GM18502 (cell line): ENCODE results near the gene HGFAC.
"Not testable (repeated sequence)": the region's sequence is repeated elsewhere in the genome, so short reads cannot be mapped to it uniquely, and the experiment has no call there.

Source experiments
- ATAC-seq: cut with Tn5 transposase; IDR thresholded peaks from one replicate; pipeline ENCODE4 v1.9.1; 2021; ENCODE audit warnings: mild to moderate bottlenecking; ENCODE audit not compliant: unreplicated experiment, poor library complexity

HGFAC gene

DNA sequence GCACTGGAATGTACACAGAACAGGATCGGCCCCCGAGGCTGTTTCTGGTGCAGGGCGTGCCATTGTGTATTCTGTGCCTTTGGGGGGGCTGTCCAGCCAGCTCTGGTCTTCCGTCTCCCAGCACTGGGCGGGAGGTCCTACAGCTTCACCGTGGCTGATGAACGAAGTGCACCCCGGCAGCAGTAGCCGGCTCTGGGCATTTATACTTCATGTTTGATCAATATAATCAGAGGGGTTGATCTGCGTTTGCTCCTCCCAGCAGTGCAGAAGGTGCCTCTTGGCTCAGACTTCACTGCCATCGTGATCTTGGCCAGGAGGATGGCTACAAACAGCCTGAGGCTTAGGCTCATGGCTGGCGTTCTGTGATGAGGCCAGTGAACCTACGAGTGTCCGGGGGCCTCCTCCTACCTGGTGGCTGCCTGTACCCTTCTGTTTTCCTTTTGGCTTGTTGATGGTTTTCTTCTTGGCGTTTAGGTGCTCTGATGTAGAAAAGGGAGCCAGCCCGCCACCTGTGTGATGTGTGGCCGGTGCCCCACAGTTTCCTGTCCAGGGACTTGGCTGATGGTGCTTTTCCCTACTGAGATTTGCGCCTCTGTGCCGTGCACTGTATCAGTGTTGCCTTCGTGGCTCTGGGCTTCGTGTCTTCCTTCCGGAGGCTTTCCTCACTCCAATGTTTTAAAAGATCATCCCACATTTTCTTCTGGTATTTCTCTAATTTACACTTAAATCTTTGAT is 31.2 kb upstream of the HGFAC start:
- no peak for ATAC-seq

DNA sequence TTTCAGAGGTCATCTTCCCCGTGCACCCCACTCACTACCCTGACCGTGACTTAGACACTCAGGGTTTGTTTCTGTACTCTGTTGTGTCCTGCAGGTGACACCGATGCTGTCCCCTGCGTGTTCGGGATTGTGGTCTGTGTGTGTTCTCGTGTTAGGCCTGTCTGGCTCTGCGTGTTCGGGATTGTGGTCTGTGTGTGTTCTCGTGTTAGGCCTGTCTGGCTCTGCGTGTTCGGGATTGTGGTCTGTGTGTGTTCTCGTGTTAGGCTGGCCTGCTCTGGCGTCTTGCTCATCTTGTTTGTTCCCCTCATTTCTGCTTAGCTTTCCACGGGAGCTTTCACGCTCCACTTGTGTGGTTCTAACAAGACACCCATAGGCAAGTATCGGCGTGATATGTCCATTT is 30.6 kb upstream of the HGFAC start:
- not testable (repeated sequence) for ATAC-seq

DNA sequence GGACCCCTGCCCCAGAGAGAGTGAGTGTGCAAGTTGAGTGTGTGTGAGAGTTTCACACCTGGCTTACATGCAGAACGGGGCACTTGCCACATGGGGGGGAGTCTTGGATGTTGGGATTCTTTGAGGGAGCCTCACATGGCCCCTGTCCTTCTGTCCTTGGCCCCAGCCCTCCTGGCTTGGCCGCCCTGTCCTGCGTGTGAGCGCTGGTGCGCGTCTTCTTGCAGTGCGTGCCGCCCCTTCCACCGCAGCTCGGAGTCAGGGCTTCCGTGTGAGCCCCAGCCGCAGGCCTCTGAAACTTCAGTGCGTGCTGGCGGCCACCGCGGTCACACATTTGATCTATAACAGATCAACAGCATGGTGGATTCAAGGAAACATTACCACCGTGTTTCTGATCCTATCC is 30.1 kb upstream of the HGFAC start:
- ATAC-seq: no peak

DNA sequence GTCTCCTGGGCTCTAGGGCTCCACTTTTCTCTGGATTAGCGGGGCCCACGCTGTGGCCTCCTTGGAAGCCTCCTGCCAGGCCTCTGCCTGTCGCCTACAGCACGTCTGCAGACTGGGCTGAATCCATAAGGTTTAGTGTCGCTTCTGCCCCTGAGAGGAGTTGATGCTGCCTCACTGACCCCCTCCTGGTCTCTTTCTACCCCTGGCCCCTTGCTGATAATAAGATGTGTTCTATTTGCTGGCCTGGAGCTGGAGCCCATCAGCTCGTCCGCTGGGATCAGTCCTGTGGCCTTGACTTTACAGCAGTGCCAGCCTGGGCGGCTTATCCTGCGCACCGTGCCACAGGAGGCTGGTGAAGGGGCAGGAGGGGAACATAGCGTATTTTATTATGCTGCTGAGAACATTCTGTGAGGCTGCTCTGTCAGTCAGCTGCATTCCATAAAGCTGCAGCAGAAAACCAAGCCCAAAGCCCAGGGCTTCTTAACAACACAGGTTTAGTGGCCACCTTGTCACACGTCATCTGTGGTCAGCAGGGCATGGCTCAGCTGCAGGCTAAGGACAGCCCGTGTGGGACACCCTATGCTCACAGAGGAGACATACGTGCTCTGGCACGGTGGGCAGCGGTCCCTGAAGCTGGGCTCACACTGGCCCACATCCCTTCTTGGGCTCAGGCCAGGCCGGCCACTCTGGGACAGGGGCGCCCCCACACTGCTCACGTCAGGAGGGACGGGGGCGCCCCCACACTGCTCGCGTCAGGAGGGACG is 29.3 kb upstream of the HGFAC start:
- no peak for ATAC-seq

DNA sequence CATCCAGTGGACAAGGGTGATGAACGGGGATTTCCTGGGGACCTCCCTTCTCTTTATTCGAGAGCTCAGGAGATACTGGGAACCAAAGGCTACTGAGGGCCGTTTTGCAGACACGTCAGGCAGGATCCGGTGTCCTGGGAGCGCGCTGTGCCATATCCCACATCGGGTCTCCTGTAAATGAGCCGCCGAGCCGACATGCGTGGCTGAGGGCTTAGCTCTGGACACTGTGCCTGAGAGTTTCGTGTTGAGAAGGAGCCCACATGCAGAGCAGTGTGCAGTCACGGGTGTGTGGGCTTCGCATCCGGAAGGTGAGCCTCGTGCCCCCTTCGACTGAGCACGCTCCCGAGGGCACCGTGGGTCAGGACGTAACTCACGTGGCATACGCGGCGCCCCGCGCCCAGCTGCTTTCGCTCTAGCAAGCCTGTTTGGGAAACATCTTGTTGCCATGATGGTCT is 28.5 kb upstream of the HGFAC start:
- ATAC-seq: no peak

DNA sequence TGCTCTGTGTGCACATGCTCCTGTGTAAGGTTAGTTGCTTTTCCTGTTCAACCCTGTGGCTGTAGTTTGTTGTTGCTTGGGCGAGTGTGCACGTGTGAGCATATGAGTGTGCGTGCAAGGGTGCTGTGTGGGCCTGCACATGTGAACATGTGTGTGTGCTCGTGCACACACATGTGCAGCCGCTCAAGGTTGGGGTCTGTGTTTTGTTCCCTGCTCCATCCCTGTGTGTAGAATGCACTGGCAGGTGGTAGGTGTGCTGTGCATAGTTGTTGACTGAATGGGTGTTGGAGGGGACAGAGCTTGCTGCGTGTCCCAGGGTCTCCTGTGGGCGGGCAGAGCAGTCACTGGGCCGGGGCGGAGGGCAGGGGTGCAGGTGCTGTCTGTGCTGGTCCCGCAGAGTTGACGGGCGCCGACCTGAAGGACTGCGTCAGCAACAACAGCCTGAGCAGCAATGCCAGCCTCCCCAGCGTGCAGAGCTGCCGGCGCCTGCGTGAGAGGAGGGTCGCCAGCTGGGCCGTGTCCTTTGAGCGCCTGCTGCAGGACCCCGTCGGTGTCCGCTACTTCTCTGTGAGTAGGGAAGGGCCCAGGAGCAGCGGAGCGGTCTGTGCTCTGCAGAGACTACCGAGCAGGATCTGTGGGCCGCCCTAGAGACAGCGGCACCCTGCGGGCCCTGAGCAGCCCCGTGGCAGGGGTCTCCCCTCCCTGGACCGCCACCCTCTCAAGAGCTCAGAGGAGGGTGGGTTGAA is 27.9 kb upstream of the HGFAC start:
- ATAC-seq: no peak

DNA sequence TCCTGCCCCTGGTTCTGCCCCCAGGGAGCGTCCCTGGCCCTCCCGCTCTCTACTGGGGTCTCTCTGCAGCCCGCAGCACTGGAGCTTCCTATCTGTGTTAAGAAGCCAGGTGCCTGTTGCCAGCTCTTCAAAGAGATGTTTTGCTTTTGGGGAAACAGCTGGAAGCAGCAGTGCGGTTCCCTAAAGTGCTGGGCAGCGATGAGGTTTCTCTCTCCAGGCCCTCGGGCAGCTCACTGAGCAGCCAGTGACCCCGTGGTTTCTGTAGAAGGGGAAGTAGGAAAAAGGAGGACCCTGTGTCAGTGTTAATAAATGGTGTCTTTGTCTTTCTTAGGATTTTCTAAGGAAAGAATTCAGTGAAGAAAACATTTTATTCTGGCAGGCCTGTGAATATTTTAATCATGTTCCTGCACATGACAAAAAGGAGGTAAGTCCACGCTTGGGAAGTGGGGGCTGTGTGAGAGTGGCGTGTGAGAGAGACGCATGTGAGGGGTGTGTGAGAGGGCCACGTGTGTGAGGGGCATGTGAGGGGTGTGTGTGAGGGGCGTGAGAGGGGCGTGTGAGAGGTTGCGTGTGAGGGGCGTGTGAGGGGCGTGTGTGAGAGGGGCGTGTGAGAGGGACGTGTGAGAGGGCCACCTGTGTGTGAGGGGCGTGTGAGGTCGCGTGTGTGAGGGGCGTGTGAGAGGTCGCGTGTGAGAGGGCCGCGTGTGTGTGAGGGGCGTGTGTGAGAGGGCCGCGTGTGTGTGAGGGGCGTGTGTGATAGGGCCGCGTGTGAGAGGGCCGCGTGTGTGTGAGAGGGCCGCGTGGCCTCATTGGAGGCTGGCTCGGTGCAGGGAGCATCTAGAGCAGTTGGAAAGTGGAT is 27.1 kb upstream of the HGFAC start:
- ATAC-seq: no peak

DNA sequence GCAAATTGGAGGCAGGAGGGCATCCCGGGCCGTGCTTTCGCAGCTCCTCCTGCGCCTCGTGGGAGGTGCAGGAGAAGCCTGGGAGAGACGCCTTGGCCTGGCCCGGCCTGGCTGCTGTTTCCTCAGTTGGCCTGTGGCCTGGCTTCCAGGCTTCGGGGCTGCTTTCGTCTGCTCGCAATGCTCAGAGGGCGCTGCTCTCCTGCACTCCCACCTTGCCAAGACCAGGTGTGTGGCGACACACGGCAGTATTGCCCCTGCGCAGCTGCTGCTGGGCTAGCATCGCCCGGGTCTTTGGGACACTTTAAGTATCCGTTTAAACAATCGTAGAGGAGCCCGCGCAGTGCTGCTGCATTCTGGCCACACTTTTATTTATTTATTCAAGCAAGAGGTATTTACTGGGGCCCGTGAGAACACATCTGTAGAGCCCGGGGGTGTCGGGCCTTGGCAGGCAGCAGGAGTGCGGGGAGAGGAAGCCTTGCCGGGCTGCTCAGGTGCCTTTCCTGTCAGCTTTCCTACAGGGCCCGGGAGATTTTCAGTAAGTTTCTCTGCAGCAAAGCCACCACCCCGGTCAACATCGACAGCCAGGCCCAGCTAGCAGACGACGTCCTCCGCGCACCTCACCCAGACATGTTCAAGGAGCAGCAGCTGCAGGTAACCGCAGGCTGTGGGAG is 26.2 kb upstream of the HGFAC start:
- no peak for ATAC-seq

DNA sequence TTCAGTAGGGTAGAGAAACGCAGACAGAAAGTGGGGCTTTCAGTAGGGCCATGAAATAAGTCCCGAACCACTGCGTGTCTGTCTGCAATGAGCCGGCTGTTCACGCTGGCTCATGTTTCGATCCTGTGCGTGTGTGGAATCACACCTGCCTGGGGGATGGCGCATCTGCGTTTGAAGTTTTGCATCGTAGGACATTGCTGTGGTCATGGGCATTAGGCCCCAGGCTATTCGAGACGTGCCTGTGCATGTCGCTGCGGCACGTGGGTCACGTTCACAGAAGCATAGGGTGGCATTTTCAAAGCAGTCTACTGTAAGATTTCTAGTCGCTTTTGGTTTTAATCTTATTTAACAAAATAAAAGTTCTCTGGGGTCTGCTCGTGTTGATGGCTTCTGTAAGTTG is 25.5 kb upstream of the HGFAC start:
- no peak for ATAC-seq

DNA sequence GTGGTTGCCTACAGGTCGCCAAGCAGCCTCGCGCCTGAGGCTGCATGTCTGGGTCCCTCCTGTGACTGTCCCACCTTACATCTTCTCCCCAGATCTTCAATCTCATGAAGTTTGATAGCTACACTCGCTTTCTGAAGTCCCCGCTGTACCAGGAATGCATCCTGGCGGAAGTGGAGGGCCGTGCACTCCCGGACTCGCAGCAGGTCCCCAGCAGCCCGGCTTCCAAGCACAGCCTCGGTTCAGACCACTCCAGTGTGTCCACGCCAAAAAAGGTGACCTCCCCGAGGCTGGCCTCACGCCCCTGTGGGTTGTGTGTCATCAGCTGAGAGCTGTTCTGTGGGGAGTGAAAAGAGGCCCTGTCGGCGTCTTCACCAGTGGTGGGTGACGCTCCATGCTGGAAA is 24.9 kb upstream of the HGFAC start:
- ATAC-seq: no peak

DNA sequence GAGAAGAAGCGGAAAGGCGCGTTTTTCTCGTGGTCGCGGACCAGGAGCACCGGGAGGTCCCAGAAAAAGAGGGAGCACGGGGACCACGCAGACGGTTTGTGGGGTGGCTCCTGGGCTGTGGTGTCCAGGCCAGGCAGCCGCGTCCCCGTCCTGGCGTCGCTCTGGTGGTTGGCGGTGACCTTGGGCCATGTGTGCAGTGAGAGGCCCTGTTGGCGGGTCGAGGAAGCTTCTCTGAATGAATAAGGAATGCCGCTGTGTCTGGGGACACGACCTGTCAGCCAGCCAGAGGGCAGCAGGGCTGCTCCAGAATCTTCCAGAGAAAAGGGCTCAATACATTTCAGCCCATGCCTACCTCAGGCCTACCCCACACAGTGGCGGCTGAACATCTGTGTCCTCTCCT is 24.3 kb upstream of the HGFAC start:
- ATAC-seq: no peak

DNA sequence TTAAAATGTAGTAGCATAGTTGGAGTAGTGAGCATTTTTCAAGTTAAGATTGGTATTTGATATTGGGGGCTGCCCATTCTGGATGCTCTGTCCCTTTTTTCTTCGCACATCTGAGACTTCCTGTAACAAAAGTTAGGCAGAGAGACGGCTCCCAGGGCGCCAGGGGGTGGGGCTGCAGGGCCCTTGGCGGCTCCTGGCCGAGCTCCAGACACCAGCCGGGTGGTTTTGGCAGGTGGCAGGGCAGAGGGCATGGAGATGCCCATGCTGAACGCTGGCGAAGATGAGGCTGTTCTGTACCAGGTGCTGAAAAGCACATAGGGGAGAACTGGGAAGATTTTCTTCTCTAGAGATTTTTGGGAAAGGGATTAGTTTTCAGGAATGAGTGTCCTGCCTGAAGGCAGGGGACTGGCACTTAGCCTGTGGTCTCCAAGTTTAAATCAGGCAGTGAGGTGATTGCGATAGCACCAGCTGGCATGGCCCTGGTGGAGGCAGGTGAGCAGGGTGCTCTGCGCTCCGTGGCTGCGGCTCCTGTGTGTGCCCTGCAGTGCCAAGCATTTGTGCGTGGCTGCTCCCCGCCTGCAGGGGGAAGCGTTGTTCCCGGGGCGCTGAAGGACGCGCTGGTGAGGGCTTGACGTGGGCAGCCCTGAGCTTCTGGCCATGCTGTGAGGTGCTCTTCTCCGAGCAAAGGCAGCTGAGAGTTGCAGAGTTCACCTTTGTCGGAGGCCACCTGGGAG is 23.6 kb upstream of the HGFAC start:
- no peak for ATAC-seq

DNA sequence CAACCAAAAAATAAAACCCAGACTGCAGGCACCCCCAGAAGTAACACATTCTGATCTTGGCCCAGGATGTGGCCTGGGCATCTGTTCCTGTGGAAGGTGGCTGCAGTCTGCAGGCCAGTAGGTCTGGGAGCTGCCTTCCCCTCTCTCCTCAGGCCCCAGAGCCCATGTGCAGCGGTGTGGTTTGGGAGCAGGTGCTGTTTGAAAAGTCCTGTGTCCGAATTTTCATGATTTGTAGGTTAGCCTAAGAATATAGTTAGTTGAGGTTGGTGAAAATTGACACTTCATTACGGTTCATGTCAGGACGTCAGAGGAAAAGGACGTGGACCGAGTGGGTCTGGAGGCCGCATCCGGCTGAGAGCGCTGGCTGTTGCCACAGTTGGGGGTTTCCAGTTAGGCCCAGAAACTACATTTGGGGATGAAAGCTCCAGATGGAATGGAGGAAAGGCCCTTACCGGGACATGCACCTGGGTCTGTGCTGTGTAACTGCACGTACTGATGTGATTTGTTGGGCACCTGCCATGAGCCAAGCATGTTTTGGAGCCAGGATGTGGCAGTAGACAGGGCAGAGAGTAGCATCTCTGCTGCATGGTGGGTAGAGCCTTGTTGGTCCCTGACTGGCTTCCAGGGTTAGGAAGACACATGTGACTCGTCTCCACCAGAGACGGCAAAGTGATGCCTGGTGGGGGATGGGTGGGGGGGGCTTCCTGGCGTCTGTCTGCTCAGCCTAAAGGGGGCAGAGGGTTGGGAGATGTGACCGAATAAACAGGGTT is 21.7 kb upstream of the HGFAC start:
- ATAC-seq: no peak

DNA sequence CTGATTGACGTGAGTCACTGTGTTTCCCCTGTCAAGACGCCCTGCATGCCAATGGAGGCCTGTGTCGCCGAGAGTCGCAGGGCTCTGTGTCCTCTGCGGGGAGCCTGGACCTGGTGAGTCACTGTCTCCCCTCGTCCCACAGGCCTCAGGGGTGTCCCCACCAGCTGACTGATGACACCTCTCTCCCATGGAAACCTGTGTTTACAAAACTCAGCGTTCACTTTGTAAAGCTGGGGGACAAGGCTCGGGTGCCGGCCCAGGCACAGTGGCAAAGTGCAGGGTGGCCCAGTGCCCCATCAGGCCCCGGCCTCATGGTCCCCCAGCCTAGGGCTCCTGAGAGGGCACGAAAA is 21.2 kb upstream of the HGFAC start:
- no peak for ATAC-seq

DNA sequence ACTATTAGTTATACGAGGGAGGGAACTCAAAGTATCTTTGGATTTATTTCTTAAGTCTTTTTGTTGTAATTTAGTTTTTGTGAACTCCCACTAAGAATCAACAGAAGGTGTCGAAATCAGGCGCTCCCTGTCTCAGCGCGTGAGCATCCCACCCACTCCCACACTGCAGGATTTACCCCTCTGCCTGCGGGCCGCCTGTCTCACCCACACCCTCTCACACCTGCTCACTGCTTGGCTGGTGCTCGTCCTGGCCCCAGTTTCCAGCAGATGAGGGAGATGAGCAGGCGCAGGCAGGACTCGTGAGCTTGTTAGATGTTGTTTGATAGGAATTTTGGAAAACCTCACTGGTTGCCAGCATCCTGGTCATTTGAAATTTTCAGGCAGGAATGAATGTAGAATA is 20.8 kb upstream of the HGFAC start:
- no peak for ATAC-seq

DNA sequence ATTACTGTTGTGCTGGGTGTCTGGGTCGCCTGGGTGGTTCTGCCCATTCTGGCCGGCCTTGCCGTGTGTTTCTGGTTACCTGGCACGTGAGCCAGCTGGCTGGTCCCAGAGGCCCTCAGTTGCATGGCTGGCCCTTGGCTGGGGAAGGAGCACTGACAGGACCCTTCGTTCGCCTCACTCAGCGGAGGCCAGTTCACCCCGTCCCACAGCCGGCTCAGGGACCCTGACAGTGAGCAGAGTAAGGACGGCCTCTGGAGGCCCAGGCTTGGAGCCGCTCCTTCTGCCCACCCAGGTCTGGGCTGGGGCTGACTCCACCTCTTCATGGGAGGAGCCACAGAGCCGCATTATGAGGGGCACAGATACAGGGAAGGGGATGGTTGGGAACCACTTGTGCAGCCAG is 20.3 kb upstream of the HGFAC start:
- no peak for ATAC-seq

DNA sequence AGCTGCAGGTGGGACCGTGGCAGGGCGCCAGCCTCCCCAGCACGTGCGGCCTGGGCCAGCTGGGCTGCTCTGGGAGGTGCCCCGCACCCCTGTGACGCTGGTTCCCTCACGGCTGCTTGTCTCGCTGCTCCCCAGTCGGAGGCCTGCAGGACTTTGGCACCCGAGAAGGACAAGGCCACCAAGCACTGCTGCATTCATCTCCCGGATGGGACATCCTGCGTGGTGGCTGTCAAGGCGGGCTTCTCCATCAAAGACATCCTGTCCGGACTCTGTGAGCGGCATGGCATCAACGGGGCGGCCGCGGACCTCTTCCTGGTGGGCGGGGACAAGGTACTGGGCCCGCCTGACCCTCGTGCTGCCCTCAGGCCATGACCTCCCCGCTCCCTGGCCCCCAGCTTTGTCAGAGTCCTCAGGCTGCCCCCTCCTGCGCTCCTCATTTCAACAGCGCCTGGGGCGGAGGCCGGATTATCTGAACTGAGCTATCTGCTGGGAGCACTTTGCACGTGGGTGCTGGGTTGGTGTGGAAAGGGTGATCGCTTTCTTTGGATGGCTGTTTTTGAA is 19.4 kb upstream of the HGFAC start:
- no peak for ATAC-seq

DNA sequence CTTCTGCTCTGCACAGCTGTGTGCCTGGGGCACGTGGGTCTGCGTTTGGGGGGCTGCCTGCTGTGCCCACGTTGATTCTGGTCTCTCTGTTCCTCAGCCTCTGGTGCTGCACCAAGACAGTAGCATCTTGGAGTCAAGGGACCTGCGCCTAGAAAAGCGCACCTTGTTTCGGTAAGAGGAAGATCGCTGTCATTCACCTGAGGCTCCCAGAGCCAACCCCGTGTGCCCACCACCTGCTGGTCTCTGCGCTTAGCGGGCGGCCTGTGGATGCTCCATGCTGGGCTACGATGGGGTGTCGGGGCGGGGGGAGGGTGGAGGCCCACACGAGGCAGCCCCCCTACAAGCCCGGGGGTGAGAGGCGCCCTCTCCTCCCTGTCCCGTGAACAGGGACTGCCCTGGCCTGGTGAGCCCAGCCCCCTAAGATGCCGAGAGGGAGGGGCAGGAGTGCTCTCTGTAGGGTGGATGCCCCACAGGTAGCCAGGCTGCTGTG is 18.9 kb upstream of the HGFAC start:
- no peak for ATAC-seq
